BJ (cell line): ENCODE measurements around the gene PACRG. TPM values are rescaled to one million over a fixed set of nuclear protein-coding genes. Genes with fewer than 3 reads are reported as not detected.

ENCODE experiments used
- CTCF ChIA-PET: fragments of 350-600 bp; formaldehyde crosslinking; extraction: SDS; loops from one replicate; lab custom pipeline; 2021; ENCODE audit warnings: antibody characterized with exemption, inconsistent platforms; lab: Yijun Ruan, JAX
- POLR2A ChIA-PET: fragments of 300-600 bp; sonication (Branson Sonifier 250); formaldehyde crosslinking; extraction: SDS; loops from one replicate; lab custom pipeline; 2021; ENCODE audit warnings: antibody characterized with exemption; lab: Charles Lee
- DNase-seq: peaks from one replicate; pipeline ENCODE4 v3.0.0-alpha.2; 2011; ENCODE audit warnings: low read depth
- H3K27me3 ChIP-seq: 2 replicates; pipeline ENCODE4 v1.6.0; 2011; ENCODE audit warnings: low read length; ENCODE audit not compliant: control insufficient read depth, insufficient read depth
- H3K36me3 ChIP-seq: 2 replicates; pipeline ENCODE4 v1.5.1; 2011; ENCODE audit warnings: low read length; ENCODE audit not compliant: control insufficient read depth, insufficient read depth
- H3K4me3 ChIP-seq: 2 replicates; pipeline ENCODE4 v1.5.1; 2011; ENCODE audit warnings: low read depth, mild to moderate bottlenecking, control low read depth, low read length
- polyA plus RNA-seq: library from polyadenylated mRNA; depleted of rRNA; stranded (reverse); fragments of >200 nt; gene quantifications from 2 replicates; pipeline ENCODE4 v1.2.3, GENCODE V29; 2011
- TF ChIP-seq, protein P1 (sequence below): IDR thresholded peaks from 2 replicates; pipeline ENCODE4 v1.5.1; 2011; ENCODE audit warnings: low read depth, mild to moderate bottlenecking, control low read depth, inconsistent platforms, low read length, moderate library complexity; ENCODE audit not compliant: insufficient read depth

Gene PACRG
- polyA plus RNA-seq, 1 experiment: 0.20 TPM

GRCh38 chr6:162952423-162952822 is 224.6 kb downstream of the PACRG start:
- no peaks in the 10 kb centered on the region for H3K27me3 ChIP-seq
- ChIA-PET CTCF (interaction anchor here (1.6 kb wide), 1 partner anchor 12 kb away, joined by 6 read pairs; no protein-coding TSS in a partner anchor), POLR2A (no interaction called here)
- no peaks in the 10 kb centered on the region for H3K36me3 ChIP-seq
- no peak overlapping the region for H3K4me3 ChIP-seq
- TF ChIP-seq, protein P1, sequence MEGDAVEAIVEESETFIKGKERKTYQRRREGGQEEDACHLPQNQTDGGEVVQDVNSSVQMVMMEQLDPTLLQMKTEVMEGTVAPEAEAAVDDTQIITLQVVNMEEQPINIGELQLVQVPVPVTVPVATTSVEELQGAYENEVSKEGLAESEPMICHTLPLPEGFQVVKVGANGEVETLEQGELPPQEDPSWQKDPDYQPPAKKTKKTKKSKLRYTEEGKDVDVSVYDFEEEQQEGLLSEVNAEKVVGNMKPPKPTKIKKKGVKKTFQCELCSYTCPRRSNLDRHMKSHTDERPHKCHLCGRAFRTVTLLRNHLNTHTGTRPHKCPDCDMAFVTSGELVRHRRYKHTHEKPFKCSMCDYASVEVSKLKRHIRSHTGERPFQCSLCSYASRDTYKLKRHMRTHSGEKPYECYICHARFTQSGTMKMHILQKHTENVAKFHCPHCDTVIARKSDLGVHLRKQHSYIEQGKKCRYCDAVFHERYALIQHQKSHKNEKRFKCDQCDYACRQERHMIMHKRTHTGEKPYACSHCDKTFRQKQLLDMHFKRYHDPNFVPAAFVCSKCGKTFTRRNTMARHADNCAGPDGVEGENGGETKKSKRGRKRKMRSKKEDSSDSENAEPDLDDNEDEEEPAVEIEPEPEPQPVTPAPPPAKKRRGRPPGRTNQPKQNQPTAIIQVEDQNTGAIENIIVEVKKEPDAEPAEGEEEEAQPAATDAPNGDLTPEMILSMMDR: no peak
- no peak for DNase-seq

DNA sequence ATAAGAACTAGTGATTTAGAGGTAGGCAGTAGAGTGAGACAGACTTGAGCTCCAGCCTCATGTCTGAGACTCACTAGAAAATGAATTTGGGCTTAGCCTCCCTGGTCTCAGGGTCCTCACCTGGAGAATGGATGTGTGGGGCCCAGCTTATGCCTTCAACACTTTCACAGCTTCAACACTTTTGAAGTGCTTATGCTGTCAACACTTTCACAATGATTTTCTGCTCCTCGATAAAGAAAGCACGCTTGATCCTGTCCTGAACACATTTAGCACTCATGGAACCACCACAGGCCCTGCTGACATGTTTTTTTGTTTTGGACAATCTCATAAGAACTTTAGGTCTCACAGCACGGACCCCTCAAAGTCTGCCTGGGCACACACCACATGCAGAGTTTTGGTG is 229.3 kb downstream of the PACRG start:
- POLR2A ChIA-PET: no interaction called here
- H3K36me3 ChIP-seq: no peaks in the 10 kb centered on the region
- TF ChIP-seq, protein P1: no peak
- no peak overlapping the region for H3K4me3 ChIP-seq
- DNase-seq: no peak
- no peaks in the 10 kb centered on the region for H3K27me3 ChIP-seq
- CTCF ChIA-PET: no interaction called here

GRCh38 chr6:162960679-162961457 is 233.1 kb downstream of the PACRG start:
- DNase-seq: no peak
- Histone ChIP-seq H3K27me3 (no peaks in the 10 kb centered on the region), H3K36me3 (no peaks in the 10 kb centered on the region), H3K4me3 (no peak overlapping the region)
- POLR2A ChIA-PET: no interaction called here
- TF ChIP-seq, protein P1: no peak
- CTCF ChIA-PET: no interaction called here

DNA sequence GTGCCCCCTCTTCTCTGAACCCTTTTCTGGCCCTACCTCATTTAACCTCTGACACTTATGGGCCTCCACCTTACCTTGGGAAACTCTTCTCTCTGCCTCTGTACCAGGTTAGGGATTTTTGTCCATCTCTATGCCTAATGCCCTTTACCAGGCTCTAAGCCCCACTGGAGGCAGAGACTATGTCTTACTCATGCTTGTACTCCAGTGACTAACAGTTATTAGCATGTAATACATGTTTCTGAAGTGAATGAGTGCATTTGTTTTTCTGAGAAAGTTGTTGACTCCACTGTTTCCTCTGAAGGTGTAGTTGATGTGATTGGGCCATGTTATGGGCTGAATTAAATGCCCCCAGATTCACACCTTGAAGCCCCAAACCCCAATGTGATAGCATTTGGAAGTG is 234.3 kb downstream of the PACRG start:
- CTCF ChIA-PET: interaction anchor here (0.8 kb wide), 1 partner anchor 65 kb away, joined by 3 read pairs; no protein-coding TSS in a partner anchor
- TF ChIP-seq, protein P1: no peak
- H3K4me3 ChIP-seq: no peak overlapping the region
- POLR2A ChIA-PET: no interaction called here
- no peak for DNase-seq
- H3K36me3 ChIP-seq: no peaks in the 10 kb centered on the region
- no peaks in the 10 kb centered on the region for H3K27me3 ChIP-seq

- no peak for DNase-seq
- CTCF ChIA-PET: interaction anchor here (1.5 kb wide), 1 partner anchor 21 kb away, joined by 3 read pairs; no protein-coding TSS in a partner anchor
- POLR2A ChIA-PET: no interaction called here
These were observed 236.1 kb downstream of the PACRG start for GRCh38 chr6:162963861-162964260.

More at GRCh38 chr6:162963861-162964260, 236.1 kb downstream of the PACRG start:
- H3K36me3 ChIP-seq: no peaks in the 10 kb centered on the region
- no peaks in the 10 kb centered on the region for H3K27me3 ChIP-seq
- TF ChIP-seq, protein P1: no peak
- no peak overlapping the region for H3K4me3 ChIP-seq
